Glutamatergic neuron (in vitro differentiated cells): ENCODE results near the gene RPS26. TPM values are rescaled to one million over a fixed set of nuclear protein-coding genes. Genes with fewer than 3 reads are reported as not detected.
A peak's percentile ranks its signal among the peaks of the same experiment; 100 is the strongest.
"Not testable (repeated sequence)": the region's sequence is repeated elsewhere in the genome, so short reads cannot be mapped to it uniquely, and the experiment has no call there.

Experiments
- DNase-seq: peaks from one replicate; pipeline ENCODE4 v3.0.0; 2022
- H3K27ac Mint-ChIP-seq: one replicate; pipeline ENCODE4 v1.8.0; 2020; ENCODE audit warnings: mild to moderate bottlenecking, mixed read lengths, inconsistent platforms; ENCODE audit not compliant: unreplicated experiment
- H3K27me3 Mint-ChIP-seq: one replicate; pipeline ENCODE4 v1.8.0; 2020; ENCODE audit warnings: mild to moderate bottlenecking, moderate library complexity, mixed read lengths, inconsistent platforms; ENCODE audit not compliant: unreplicated experiment
- H3K36me3 Mint-ChIP-seq: one replicate; pipeline ENCODE4 v1.8.0; 2020; ENCODE audit warnings: mild to moderate bottlenecking, mixed read lengths, inconsistent platforms; ENCODE audit not compliant: unreplicated experiment
- H3K4me1 Mint-ChIP-seq: one replicate; pipeline ENCODE4 v1.8.0; 2020; ENCODE audit warnings: mild to moderate bottlenecking, low read depth, mixed read lengths, inconsistent platforms; ENCODE audit not compliant: unreplicated experiment
- H3K4me3 Mint-ChIP-seq: one replicate; pipeline ENCODE4 v1.8.0; 2020; ENCODE audit warnings: mild to moderate bottlenecking, mixed read lengths, inconsistent platforms; ENCODE audit not compliant: unreplicated experiment
- H3K9me3 Mint-ChIP-seq: one replicate; pipeline ENCODE4 v1.8.0; 2020; ENCODE audit warnings: mild to moderate bottlenecking, moderate library complexity, mixed read lengths, inconsistent platforms; ENCODE audit not compliant: unreplicated experiment
- total RNA-seq: library from RNA; stranded (reverse); fragmentation: NEBNext Ultra II Directional; extraction: Animal tissue kit (Norgen Biotek cat#: 25700); gene quantifications from one replicate; pipeline ENCODE4 v1.2.1, GENCODE V29; 2021; ENCODE audit not compliant: unreplicated experiment
- TF ChIP-seq, protein P1 (sequence below): fragments of 200-600 bp; sonication (generic); IDR thresholded peaks from one replicate; pipeline ENCODE4 v1.5.0; 2021; ENCODE audit not compliant: partially characterized antibody, unreplicated experiment

The RPS26 gene
- total RNA-seq, 1 donor from 2014 or later = 29.8 TPM

DNA sequence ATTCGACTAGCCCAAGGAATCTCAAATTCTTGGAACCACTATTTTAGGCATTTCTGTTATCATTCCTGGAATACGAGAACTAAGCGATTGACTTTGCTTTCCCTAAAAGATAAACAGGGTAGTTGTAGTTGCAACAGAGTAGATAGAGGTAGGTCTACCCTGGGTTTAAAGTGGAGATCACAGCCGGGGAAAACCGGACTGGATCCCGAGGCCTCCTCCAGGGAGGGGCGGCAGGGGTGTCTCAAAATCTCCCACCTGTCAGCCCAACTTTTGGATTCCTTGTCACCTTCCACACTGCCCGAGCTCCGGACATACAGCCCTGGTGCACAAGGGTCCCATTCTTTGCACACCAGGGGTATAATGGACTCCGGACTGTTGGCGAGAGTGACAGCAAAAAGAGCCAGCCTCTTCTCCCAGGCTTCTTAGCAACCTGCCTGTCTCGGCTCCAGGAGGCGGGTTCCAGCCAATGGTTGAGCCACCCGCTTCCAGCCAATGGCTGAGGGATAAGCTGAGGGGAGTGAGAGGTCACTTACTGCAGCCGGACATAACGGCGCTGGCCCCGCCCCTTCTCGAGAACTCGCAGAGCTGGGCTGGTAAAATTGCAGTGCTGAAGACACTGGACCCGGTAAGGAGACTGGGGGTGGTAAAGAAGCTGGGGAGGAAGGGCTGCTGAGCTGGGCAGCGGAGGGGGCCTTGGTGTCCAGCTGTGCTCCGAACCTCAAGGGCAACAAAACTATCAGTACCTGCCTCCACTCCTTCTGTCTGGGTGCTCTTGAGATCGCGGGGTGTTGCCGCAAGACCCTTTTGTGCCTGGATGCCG, 44.8 kb upstream of the RPS26 start, which contains the start of gene SUOX:
SUOX (plus strand) TSS at position 562 of the 820 bp plus-strand sequence. CDS start 4,946 bp downstream, outside the sequence.
- TF ChIP-seq, protein P1, sequence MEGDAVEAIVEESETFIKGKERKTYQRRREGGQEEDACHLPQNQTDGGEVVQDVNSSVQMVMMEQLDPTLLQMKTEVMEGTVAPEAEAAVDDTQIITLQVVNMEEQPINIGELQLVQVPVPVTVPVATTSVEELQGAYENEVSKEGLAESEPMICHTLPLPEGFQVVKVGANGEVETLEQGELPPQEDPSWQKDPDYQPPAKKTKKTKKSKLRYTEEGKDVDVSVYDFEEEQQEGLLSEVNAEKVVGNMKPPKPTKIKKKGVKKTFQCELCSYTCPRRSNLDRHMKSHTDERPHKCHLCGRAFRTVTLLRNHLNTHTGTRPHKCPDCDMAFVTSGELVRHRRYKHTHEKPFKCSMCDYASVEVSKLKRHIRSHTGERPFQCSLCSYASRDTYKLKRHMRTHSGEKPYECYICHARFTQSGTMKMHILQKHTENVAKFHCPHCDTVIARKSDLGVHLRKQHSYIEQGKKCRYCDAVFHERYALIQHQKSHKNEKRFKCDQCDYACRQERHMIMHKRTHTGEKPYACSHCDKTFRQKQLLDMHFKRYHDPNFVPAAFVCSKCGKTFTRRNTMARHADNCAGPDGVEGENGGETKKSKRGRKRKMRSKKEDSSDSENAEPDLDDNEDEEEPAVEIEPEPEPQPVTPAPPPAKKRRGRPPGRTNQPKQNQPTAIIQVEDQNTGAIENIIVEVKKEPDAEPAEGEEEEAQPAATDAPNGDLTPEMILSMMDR = no peak
- Mint-ChIP-seq H3K4me1 (no peaks in the 10 kb centered on the region), H3K9me3 (peaks cover 11% of the 10 kb centered on the region), H3K36me3 (no peaks in the 10 kb centered on the region), H3K4me3 (peak within 1 kb of the TSS; percentile 96), H3K27me3 (no peaks in the 10 kb centered on the region), H3K27ac (peak within 1 kb of the TSS; percentile 87)
- peak; percentile 95 for DNase-seq

DNA sequence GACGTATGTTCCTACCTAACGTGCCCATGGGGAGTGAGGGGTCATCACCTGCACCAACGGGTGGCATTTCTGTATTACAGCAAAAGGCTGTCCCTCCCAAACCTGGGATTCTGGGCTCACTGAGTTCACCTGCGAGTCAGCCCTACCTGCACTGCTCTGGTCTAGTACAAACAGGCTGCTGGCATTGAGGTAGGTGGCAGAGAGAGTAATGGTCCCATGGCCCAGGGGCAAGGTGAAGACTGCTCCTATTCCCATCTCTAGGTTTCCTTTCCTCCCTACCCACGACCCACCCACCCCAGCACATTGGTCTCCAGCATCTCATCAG, 44.2 kb upstream of the RPS26 start:
- no peak for DNase-seq
- Mint-ChIP-seq H3K27me3 (no peaks in the 10 kb centered on the region), H3K4me1 (no peaks in the 10 kb centered on the region), H3K27ac (peak overlapping the region; percentile 87), H3K36me3 (no peaks in the 10 kb centered on the region), H3K4me3 (peak overlapping the region; percentile 96), H3K9me3 (peaks cover 11% of the 10 kb centered on the region)
- TF ChIP-seq, protein P1 = no peak

DNA sequence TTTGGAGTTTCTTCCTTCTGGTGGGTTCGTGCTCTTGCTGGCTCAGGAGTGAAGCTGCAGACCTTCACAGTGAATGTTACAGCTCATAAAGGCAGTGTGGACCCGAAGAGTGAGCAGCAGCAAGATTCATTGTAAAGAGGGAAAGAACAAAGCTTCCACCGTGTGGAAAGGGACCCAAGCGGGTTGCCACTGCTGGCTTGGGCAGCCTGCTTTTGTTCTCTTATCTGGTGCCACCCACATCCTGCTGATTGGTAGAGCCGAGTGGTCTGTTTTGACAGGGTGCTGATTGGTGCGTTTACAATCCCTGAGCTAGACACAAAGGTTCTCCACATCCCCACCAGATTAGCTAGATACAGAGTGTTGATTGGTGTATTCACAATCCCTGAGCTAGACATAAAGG, 42.2 kb upstream of the RPS26 start:
- H3K4me1 Mint-ChIP-seq, H3K27me3 Mint-ChIP-seq, H3K36me3 Mint-ChIP-seq, DNase-seq: not testable (repeated sequence)
- Mint-ChIP-seq H3K4me3 (peak overlapping the region; percentile 42), H3K9me3 (peaks cover 11% of the 10 kb centered on the region), H3K27ac (peak overlapping the region; percentile 12)

DNA sequence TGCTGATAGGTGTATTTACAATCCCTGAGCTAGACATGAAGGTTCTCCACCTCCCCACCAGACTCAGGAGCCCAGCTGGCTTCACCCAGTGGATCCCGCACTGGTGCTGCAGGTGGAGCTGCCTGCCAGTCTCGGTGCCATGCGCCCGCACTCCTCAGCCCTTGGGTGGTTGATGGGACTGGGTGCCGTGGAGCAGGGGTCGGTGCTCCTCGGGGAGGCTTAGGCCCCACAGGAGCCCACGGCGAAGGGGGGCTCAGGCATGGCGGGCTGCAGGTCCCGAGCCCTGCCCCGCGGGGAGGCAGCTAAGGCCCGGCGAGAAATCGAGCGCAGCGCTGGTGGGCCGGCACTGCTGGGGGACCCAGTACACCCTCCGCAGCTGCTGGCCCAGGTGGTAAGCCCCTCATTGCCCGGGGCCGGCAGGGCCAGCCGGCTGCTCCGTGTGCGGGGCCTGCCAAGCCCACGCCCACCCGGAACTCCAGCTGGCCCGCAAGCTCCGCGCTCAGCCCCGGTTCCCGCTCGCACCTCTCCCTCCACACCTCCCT, 41.6 kb upstream of the RPS26 start:
- peaks cover 11% of the 10 kb centered on the region for H3K9me3 Mint-ChIP-seq
- H3K27me3 Mint-ChIP-seq, H3K4me1 Mint-ChIP-seq, DNase-seq, H3K27ac Mint-ChIP-seq, H3K36me3 Mint-ChIP-seq, H3K4me3 Mint-ChIP-seq: not testable (repeated sequence)

DNA sequence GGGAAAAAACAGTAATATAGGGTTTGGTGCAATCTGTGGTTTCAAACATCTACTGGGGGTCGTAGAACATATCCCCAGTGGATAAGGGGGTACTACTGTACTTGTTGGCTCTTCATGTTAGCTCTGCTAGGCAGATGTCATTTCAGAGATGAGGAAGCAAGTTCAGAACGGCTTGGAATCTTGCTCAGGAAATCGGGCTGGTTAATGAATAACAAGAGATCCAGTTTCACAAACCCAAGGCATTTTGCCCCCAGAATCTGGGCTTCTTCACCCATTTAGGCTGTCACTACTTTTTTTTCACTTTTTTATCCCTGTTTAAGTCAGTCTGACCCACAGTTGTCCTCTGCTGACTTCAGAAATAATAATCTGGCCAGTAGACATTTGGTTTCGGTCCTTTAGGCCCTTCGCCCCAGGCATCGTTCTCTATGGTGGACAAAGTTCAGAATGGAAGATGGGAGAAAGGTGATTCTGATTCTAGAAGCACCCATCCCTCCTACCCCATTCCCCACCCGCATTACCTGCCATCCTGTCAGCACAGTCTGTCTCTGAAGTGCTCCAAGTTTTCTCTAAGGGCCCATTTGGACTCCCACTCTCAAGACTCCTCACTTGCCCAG, 40.1 kb upstream of the RPS26 start:
- Mint-ChIP-seq H3K27ac (no peak overlapping the region), H3K27me3 (peaks cover 3% of the 10 kb centered on the region)

DNA sequence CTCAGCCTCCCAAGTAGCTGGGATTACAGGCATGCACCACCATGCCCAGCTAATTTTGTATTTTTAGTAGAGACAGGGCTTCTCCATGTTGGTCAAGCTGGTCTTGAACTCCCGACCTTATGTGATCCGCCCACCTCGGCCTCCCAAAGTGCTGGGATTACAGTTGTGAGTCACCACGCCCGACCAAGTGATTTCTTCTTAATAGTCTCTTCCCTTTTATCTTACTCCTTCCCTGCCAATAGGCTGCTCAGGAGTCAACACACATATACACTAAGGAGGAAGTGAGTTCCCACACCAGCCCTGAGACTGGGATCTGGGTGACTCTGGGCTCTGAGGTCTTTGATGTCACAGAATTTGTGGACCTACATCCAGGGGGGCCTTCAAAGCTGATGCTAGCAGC, 38.3 kb upstream of the RPS26 start:
- DNase-seq, H3K9me3 Mint-ChIP-seq, H3K4me3 Mint-ChIP-seq, H3K27me3 Mint-ChIP-seq, H3K36me3 Mint-ChIP-seq, H3K4me1 Mint-ChIP-seq, H3K27ac Mint-ChIP-seq: not testable (repeated sequence)

More for the DNA sequence above, 40.1 kb upstream of the RPS26 start:
- no peaks in the 10 kb centered on the region for H3K36me3 Mint-ChIP-seq
- peaks cover 6% of the 10 kb centered on the region for H3K9me3 Mint-ChIP-seq
- H3K4me1 Mint-ChIP-seq = no peaks in the 10 kb centered on the region
- no peak for DNase-seq
- H3K4me3 Mint-ChIP-seq = no peak overlapping the region
- TF ChIP-seq, protein P1 = no peak
